Activated CD8-positive, alpha-beta memory T cell treated with anti-CD3 and anti-CD28 coated beads, Interleukin-2, amount 50 U/mL, for 24 hours (primary cell): ENCODE measurements around the gene ZNF486.
"Not testable (repeated sequence)": the region's sequence is repeated elsewhere in the genome, so short reads cannot be mapped to it uniquely, and the experiment has no call there.

Source experiments
- DNase-seq: peaks from one replicate; pipeline ENCODE4 v3.0.0-alpha.2; 2020; ENCODE audit errors: extremely low read depth

ZNF486 gene

GRCh38 chr19:20167020-20167644 lies at the start of gene ZNF486:
Gene ZNF486, plus strand, starts transcription at chr19:20167214. Its CDS starts 117 bp downstream, at chr19:20167331.
- peak; percentile 79 for DNase-seq

GRCh38 chr19:20118064-20118839 lies 48.8 kb upstream of the ZNF486 start:
- DNase-seq, result not testable (repeated sequence)

GRCh38 chr19:20124879-20125278 lies 42.1 kb upstream of the ZNF486 start:
- no peak for DNase-seq

- DNase-seq, result not testable (repeated sequence)
These were observed 34.1 kb upstream of the ZNF486 start for GRCh38 chr19:20132933-20133332.

- DNase-seq, result not testable (repeated sequence)
These were observed 29.3 kb upstream of the ZNF486 start for GRCh38 chr19:20137714-20138113.

GRCh38 chr19:20151617-20152145 lies 15.3 kb upstream of the ZNF486 start:
- no peak for DNase-seq

- DNase-seq, result not testable (repeated sequence)
These were observed 14.5 kb upstream of the ZNF486 start for GRCh38 chr19:20152506-20152905.

- DNase-seq, result no peak
These were observed 13.7 kb upstream of the ZNF486 start for GRCh38 chr19:20153281-20153680.

GRCh38 chr19:20154636-20155035 lies 12.4 kb upstream of the ZNF486 start:
- no peak for DNase-seq

GRCh38 chr19:20162821-20163220 lies 4.2 kb upstream of the ZNF486 start:
- DNase-seq, result no peak

- no peak for DNase-seq
These were observed 2.6 kb upstream of the ZNF486 start for GRCh38 chr19:20164456-20164855.

GRCh38 chr19:20165971-20166592 lies 932 bp upstream of the ZNF486 start:
- DNase-seq, result no peak

GRCh38 chr19:20167651-20168122 lies 673 bp downstream of the ZNF486 start:
- DNase-seq, result no peak

- DNase-seq, result no peak
These were observed 4.3 kb downstream of the ZNF486 start for GRCh38 chr19:20171285-20171684.

GRCh38 chr19:20175848-20176247 lies 8.8 kb downstream of the ZNF486 start:
- DNase-seq, result not testable (repeated sequence)

GRCh38 chr19:20179956-20180355 lies 12.9 kb downstream of the ZNF486 start:
- not testable (repeated sequence) for DNase-seq

GRCh38 chr19:20182222-20182785 lies 15.3 kb downstream of the ZNF486 start:
- DNase-seq, result no peak

GRCh38 chr19:20186174-20186573 lies 19.2 kb downstream of the ZNF486 start:
- DNase-seq, result no peak

- DNase-seq, result no peak
These were observed 30.7 kb downstream of the ZNF486 start for GRCh38 chr19:20197747-20198146.

GRCh38 chr19:20209051-20209450 lies 42.0 kb downstream of the ZNF486 start:
- no peak for DNase-seq

GRCh38 chr19:20214366-20214765 lies 47.4 kb downstream of the ZNF486 start:
- DNase-seq, result not testable (repeated sequence)

- not testable (repeated sequence) for DNase-seq
These were observed 54.6 kb downstream of the ZNF486 start for GRCh38 chr19:20221605-20222004.
